H1 (cell line): ENCODE results near the gene DNAH1. TPM values are rescaled to one million over a fixed set of nuclear protein-coding genes. Genes with fewer than 3 reads are reported as not detected.

Experiments
- CTCF ChIA-PET: fragments of 300-600 bp; sonication (Branson Sonifier 250); formaldehyde crosslinking; loops from one replicate; lab custom pipeline; 2021; ENCODE audit not compliant: partially characterized antibody; lab: Charles Lee
- POLR2A ChIA-PET: fragments of 300-600 bp; sonication (Branson Sonifier 250); formaldehyde crosslinking; loops from one replicate; lab custom pipeline; 2021; ENCODE audit warnings: inconsistent platforms; ENCODE audit not compliant: partially characterized antibody; lab: Charles Lee
- DNase-seq, 2 experiments: peaks; one replicate each; pipeline versions ENCODE4 v3.0.0 to v3.0.0-alpha.2; 2010 to 2022; ENCODE audit warnings: low spot score in 2 of 2, low read depth in 1 of 2, mixed read lengths in 1 of 2
- FAIRE-seq: peaks from 2 replicates; lab custom pipeline; 2011; peaks lifted over from hg19 to GRCh38; lab: Jason Lieb, UNC
- H2AFZ ChIP-seq: 2 replicates; pipeline ENCODE4 v1.8.1; 2012; ENCODE audit warnings: low read length, inconsistent platforms
- H2AK5ac ChIP-seq: 2 replicates; pipeline ENCODE4 v1.6.1; 2013; ENCODE audit warnings: low read depth, low read length
- H2BK120ac ChIP-seq: replicated peaks from 2 replicates; pipeline ENCODE3; 2013; ENCODE audit warnings: low read depth, low read length, inconsistent platforms
- H2BK12ac ChIP-seq: 2 replicates; pipeline ENCODE4 v1.6.1; 2013; ENCODE audit warnings: low read depth, low read length
- H2BK15ac ChIP-seq: 2 replicates; pipeline ENCODE4 v1.6.1; 2013; ENCODE audit warnings: low read length
- H2BK20ac ChIP-seq: 2 replicates; pipeline ENCODE4 v1.6.1; 2013; ENCODE audit warnings: low read length
- H2BK5ac ChIP-seq: 2 replicates; pipeline ENCODE4 v1.6.1; 2013; ENCODE audit warnings: low read depth, low read length
- H3K14ac ChIP-seq: 2 replicates; pipeline ENCODE4 v1.6.1; 2013; ENCODE audit warnings: inconsistent platforms; ENCODE audit not compliant: insufficient read length
- H3K18ac ChIP-seq: 2 replicates; pipeline ENCODE4 v1.6.1; 2013; ENCODE audit warnings: low read length; ENCODE audit errors: extremely low read depth
- H3K23ac ChIP-seq: 2 replicates; pipeline ENCODE4 v1.6.1; 2013; ENCODE audit warnings: inconsistent platforms; ENCODE audit not compliant: insufficient read length
- H3K23me2 ChIP-seq: 2 replicates; pipeline ENCODE4 v1.6.1; 2013; ENCODE audit warnings: low read depth, low read length
- H3K27ac ChIP-seq: 2 replicates; pipeline ENCODE4 v1.6.1; 2011; ENCODE audit warnings: low read depth, low read length, inconsistent platforms
- H3K27me3 ChIP-seq, 4 experiments: replicated peaks in 1 of 4; 1 replicate in 1 of 4; 2 replicates in 3 of 4; pipeline versions ENCODE4 v1.6.1 to v1.8.1; 2011 to 2013; ENCODE audit warnings: low read length in 3 of 4, mild to moderate bottlenecking in 3 of 4, inconsistent platforms in 2 of 4, mixed read lengths in 2 of 4, moderate library complexity in 1 of 4; ENCODE audit not compliant: control insufficient read depth in 3 of 4, insufficient read depth in 3 of 4; ENCODE audit errors: extremely low read depth in 1 of 4
- H3K36me3 ChIP-seq, 4 experiments: 2 replicates each; pipeline versions ENCODE4 v1.6.1 to v1.8.1; 2011 to 2013; ENCODE audit warnings: mild to moderate bottlenecking in 4 of 4, low read length in 3 of 4, moderate library complexity in 2 of 4, control low read depth in 1 of 4, inconsistent platforms in 1 of 4; ENCODE audit not compliant: insufficient read depth in 4 of 4, control insufficient read depth in 2 of 4
- H3K4ac ChIP-seq: replicated peaks from 2 replicates; pipeline ENCODE3; 2013; ENCODE audit warnings: low read length, low read depth, mixed read lengths, inconsistent platforms; ENCODE audit not compliant: insufficient read length
- H3K4me1 ChIP-seq, 4 experiments: replicated peaks in 1 of 4; 1 replicate in 1 of 4; 2 replicates in 3 of 4; pipeline versions ENCODE4 v1.6.1 to v1.8.1; 2011 to 2013; ENCODE audit warnings: low read length in 3 of 4, inconsistent platforms in 2 of 4, mixed read lengths in 1 of 4; ENCODE audit not compliant: insufficient read depth in 4 of 4, control insufficient read depth in 3 of 4
- H3K4me2 ChIP-seq, 2 experiments: 2 replicates each; pipeline versions ENCODE4 v1.6.1 to v1.8.1; 2011 to 2013; ENCODE audit warnings: low read depth in 2 of 2, low read length in 2 of 2, control low read depth in 1 of 2, inconsistent platforms in 1 of 2, mild to moderate bottlenecking in 1 of 2; ENCODE audit not compliant: insufficient read depth in 1 of 2
- H3K4me3 ChIP-seq, 4 experiments: fragments of 200-600, 300-600 bp in 1 of 4; sonication (generic), shearing (Covaris generic), sonication (Bioruptor Twin) in 1 of 4; 2 replicates each; pipeline versions ENCODE4 v1.5.1 to v1.8.1; 2011 to 2016; ENCODE audit warnings: low read length in 4 of 4, low read depth in 3 of 4, control low read depth in 2 of 4, inconsistent platforms in 2 of 4, mild to moderate bottlenecking in 2 of 4, mixed read lengths in 1 of 4, moderate library complexity in 1 of 4; ENCODE audit not compliant: insufficient read depth in 2 of 4; ENCODE audit errors: extremely low read depth in 1 of 4
- H3K56ac ChIP-seq: replicated peaks from 2 replicates; pipeline ENCODE3; 2013; ENCODE audit warnings: low read depth, mild to moderate bottlenecking, mixed read lengths, low read length, inconsistent platforms; ENCODE audit not compliant: insufficient read length
- H3K79me1 ChIP-seq: 2 replicates; pipeline ENCODE4 v1.6.1; 2013; ENCODE audit warnings: low read depth, low read length, control low read depth
- H3K79me2 ChIP-seq, 2 experiments: 2 replicates each; pipeline versions ENCODE4 v1.6.1 to v1.8.1; 2012 to 2013; ENCODE audit warnings: low read length in 2 of 2, mild to moderate bottlenecking in 2 of 2, inconsistent platforms in 1 of 2; ENCODE audit not compliant: insufficient read depth in 2 of 2, control insufficient read depth in 1 of 2
- H3K9ac ChIP-seq, 4 experiments: replicated peaks in 1 of 4; 1 replicate in 1 of 4; 2 replicates in 3 of 4; pipeline versions ENCODE4 v1.6.1 to v1.8.1; 2011 to 2013; ENCODE audit warnings: low read depth in 3 of 4, low read length in 3 of 4, control low read depth in 2 of 4, mild to moderate bottlenecking in 2 of 4, moderate library complexity in 2 of 4, inconsistent platforms in 1 of 4; ENCODE audit errors: extremely low read depth in 1 of 4
- H3K9me3 ChIP-seq, 2 experiments: 2 replicates each; pipeline versions ENCODE4 v1.6.1 to v1.8.1; 2012 to 2013; ENCODE audit warnings: mild to moderate bottlenecking in 2 of 2, moderate library complexity in 2 of 2, control low read depth in 1 of 2, inconsistent platforms in 1 of 2, low read depth in 1 of 2, low read length in 1 of 2, mixed read lengths in 1 of 2; ENCODE audit not compliant: insufficient read depth in 2 of 2
- H4K20me1 ChIP-seq, 2 experiments: replicated peaks in 1 of 2; 2 replicates each; pipeline versions ENCODE3 to v1.8.1; 2011 to 2013; ENCODE audit warnings: inconsistent platforms in 2 of 2, low read length in 2 of 2, mild to moderate bottlenecking in 1 of 2; ENCODE audit not compliant: insufficient read depth in 2 of 2, control insufficient read depth in 1 of 2
- H4K5ac ChIP-seq: 2 replicates; pipeline ENCODE4 v1.6.1; 2013; ENCODE audit warnings: low read length, low read depth, mixed read lengths, inconsistent platforms; ENCODE audit not compliant: insufficient read length
- H4K8ac ChIP-seq: 2 replicates; pipeline ENCODE4 v1.8.0; 2013; ENCODE audit warnings: mild to moderate bottlenecking, moderate library complexity, low read length, inconsistent platforms; ENCODE audit not compliant: insufficient read depth; ENCODE audit errors: extremely low read depth
- H4K91ac ChIP-seq: replicated peaks from 2 replicates; pipeline ENCODE3; 2013; ENCODE audit warnings: low read length, mixed read lengths, inconsistent platforms; ENCODE audit not compliant: insufficient read length
- CBX5 ChIP-seq: fragments of 300-800, 300-1000 bp; sonication (generic); IDR thresholded peaks from 2 replicates; pipeline ENCODE4 v1.7.1; 2016; ENCODE audit warnings: antibody characterized with exemption, low read length, low read depth
- FOSL1 ChIP-seq: IDR thresholded peaks from 2 replicates; pipeline ENCODE4 v1.6.1; 2011; ENCODE audit warnings: mild to moderate bottlenecking, low read depth, low read length, moderate library complexity; ENCODE audit not compliant: insufficient read depth
- TAF7 ChIP-seq: optimal IDR thresholded peaks from 2 replicates; pipeline ENCODE3; 2011; ENCODE audit warnings: low read depth, mild to moderate bottlenecking, inconsistent platforms, low read length, moderate library complexity, borderline replicate concordance
- WGBS, 2 experiments: shearing (Covaris generic) in 1 of 2; methylation state at CpG; one replicate each; pipeline versions ENCODE4 v1.1.6 to v1.1.7; 2013 to 2015; ENCODE audit warnings: low lambda C conversion rate in 2 of 2, mixed read lengths in 2 of 2, inconsistent platforms in 1 of 2, low coverage in 1 of 2, missing lambda C conversion rate in 1 of 2; ENCODE audit not compliant: insufficient replicate concordance in 2 of 2, insufficient coverage in 1 of 2, insufficient read length in 1 of 2; ENCODE audit errors: extremely low coverage in 1 of 2, missing lambda C conversion rate in 1 of 2; 5-methylcytosine and 5-hydroxymethylcytosine counted together
- polyA plus RNA-seq, 7 experiments: library from polyadenylated mRNA; depleted of rRNA in 3 of 7; stranded (reverse) in 5 of 7; unstranded in 2 of 7; fragments of >200 nt in 5 of 7; fragments of 200-250 nt in 2 of 7; gene quantifications; 1 replicate in 5 of 7; 2 replicates in 1 of 7; 4 replicates in 1 of 7; pipeline versions ENCODE4 v1.2.1 to v1.2.3, GENCODE V29; 2011 to 2013; ENCODE audit warnings: missing spikeins in 2 of 7, mixed read lengths in 2 of 7
- total RNA-seq: library from RNA; stranded (reverse); fragmentation: NEBNext Ultra II Directional; extraction: Animal tissue kit (Norgen Biotek cat#: 25700); gene quantifications from 2 replicates; pipeline ENCODE4 v1.2.1, GENCODE V29; 2021

DNAH1 gene
- total and polyA plus RNA-seq, 2 of the 8 experiments (the other 6 are each of a cell fraction or from before 2014, with no cell fraction given), result 1.0 to 1.5 TPM

GRCh38 chr3:52333869-52334557 lies 17.9 kb downstream of the DNAH1 start:
- POLR2A ChIA-PET, result no interaction called here
- Histone ChIP-seq H3K18ac (no peak overlapping the region), H2BK5ac (no peak overlapping the region), H4K91ac (no peak overlapping the region), H3K27me3 (no peaks in the 10 kb centered on the region), H4K20me1 (peaks cover 0 to 1% of the 10 kb centered on the region in 2 experiments), H3K23ac (no peak overlapping the region), H3K23me2 (no peaks in the 10 kb centered on the region), H3K9ac (no peak overlapping the region), H4K8ac (no peak overlapping the region), H2AK5ac (no peak overlapping the region), H3K4ac (no peak overlapping the region), H3K79me1 (no peaks in the 10 kb centered on the region), H2BK20ac (no peak overlapping the region), H3K4me1 (no peaks in the 10 kb centered on the region), H3K36me3 (no peaks in the 10 kb centered on the region), H4K5ac (no peak overlapping the region), H2AFZ (no peak overlapping the region), H2BK120ac (no peak overlapping the region)
- WGBS, 2 experiments, result 92% methylated on average over 4 of the region's 4 CpGs; no CpG with 5 or more reads in 1 of the 2 experiments
- CTCF ChIA-PET, result interaction anchor here (0.6 to 11.9 kb wide), 4 partner anchors 16 to 1919 kb away, joined by 3 to 165 read pairs (median 3); no protein-coding TSS in a partner anchor
- DNase-seq (no peak), FAIRE-seq (no peak)
- TF ChIP-seq CBX5 (no peak), TAF7 (no peak), FOSL1 (no peak)
- TF ChIP-seq, all 59 proteins: peak for 0
- Histone ChIP-seq H3K27ac (no peak overlapping the region), H2BK12ac (no peak overlapping the region), H3K14ac (no peak overlapping the region), H3K79me2 (no peaks in the 10 kb centered on the region), H3K4me2 (no peak overlapping the region), H3K9me3 (no peaks in the 10 kb centered on the region), H3K4me3 (no peak overlapping the region), H3K56ac (no peak overlapping the region), H2BK15ac (no peak overlapping the region)
